Right ventricle myocardium superior (tissue), 1 donor: ENCODE measurements around the gene TGFA. TPM values are rescaled to one million over a fixed set of nuclear protein-coding genes. Genes with fewer than 3 reads are reported as not detected.

Experiments used
- ATAC-seq: fragments of 200-7000 bp; cut with Tn5 transposase; one replicate; pipeline ENCODE4 v1.9.1; 2020; ENCODE audit warnings: mild to moderate bottlenecking; ENCODE audit not compliant: poor library complexity
- DNase-seq: peaks from one replicate; pipeline ENCODE4 v3.0.0-alpha.2; 2020
- intact Hi-C: fragments of 100-400 bp; cut with DNase I; formaldehyde crosslinking; loops from one replicate; pipeline ENCODE4 v1.11.2; 2022
- total RNA-seq: library from RNA; stranded (reverse); fragmentation: NEBNext Ultra II Directional; extraction: Animal tissue kit (Norgen Biotek cat#: 25700); gene quantifications from one replicate; pipeline ENCODE4 v1.2.1, GENCODE V29; 2021
- donor health status: DM: no; HTN: yes; CAD: no; lungs with severe emphysema.

The TGFA gene
- total RNA-seq, 1 donor from 2014 or later: 2.1 TPM

- intact Hi-C loops: no loop called here
- no peak for DNase-seq
- ATAC-seq: no peak
These were observed 98.6 kb downstream of the TGFA start for GRCh38 chr2:70454936-70455544.

GRCh38 chr2:70450641-70451250 is 102.9 kb downstream of the TGFA start:
- ATAC-seq (no peak), DNase-seq (no peak)
- intact Hi-C loops: no loop called here

- intact Hi-C loops: no loop called here
- no peak for ATAC-seq
- DNase-seq: no peak
These were observed 105.6 kb downstream of the TGFA start for GRCh38 chr2:70448041-70448440.

- ATAC-seq: no peak
- no peak for DNase-seq
- intact Hi-C loops: no loop called here
These were observed 109.9 kb downstream of the TGFA start for GRCh38 chr2:70443726-70444125.

GRCh38 chr2:70443078-70443465 is 110.6 kb downstream of the TGFA start:
- ATAC-seq (no peak), DNase-seq (no peak)
- intact Hi-C loops: no loop called here

- no peak for ATAC-seq
- no peak for DNase-seq
- intact Hi-C loops: no loop called here
These were observed 111.1 kb downstream of the TGFA start for GRCh38 chr2:70442301-70443077.

- intact Hi-C loops: no loop called here
- no peak for ATAC-seq
- no peak for DNase-seq
These were observed 113.0 kb downstream of the TGFA start for GRCh38 chr2:70440621-70441020.

- intact Hi-C loops: no loop called here
- no peak for DNase-seq
- ATAC-seq: no peak
These were observed 118.5 kb downstream of the TGFA start for GRCh38 chr2:70435138-70435537.

GRCh38 chr2:70433315-70433714 is 120.3 kb downstream of the TGFA start:
- DNase-seq (no peak), ATAC-seq (no peak)
- intact Hi-C loops: no loop called here

GRCh38 chr2:70431716-70432347 is 121.8 kb downstream of the TGFA start:
- intact Hi-C loops: no loop called here
- DNase-seq (no peak), ATAC-seq (no peak)

- no peak for ATAC-seq
- intact Hi-C loops: no loop called here
- DNase-seq: no peak
These were observed 127.3 kb downstream of the TGFA start for GRCh38 chr2:70426341-70426740.

GRCh38 chr2:70425682-70426301 is 127.8 kb downstream of the TGFA start:
- ATAC-seq: no peak
- intact Hi-C loops: no loop called here
- no peak for DNase-seq

- ATAC-seq (no peak), DNase-seq (no peak)
- intact Hi-C loops: no loop called here
These were observed 132.9 kb downstream of the TGFA start for GRCh38 chr2:70420740-70421139.

GRCh38 chr2:70420143-70420542 is 133.5 kb downstream of the TGFA start:
- intact Hi-C loops: no loop called here
- ATAC-seq (no peak), DNase-seq (no peak)

GRCh38 chr2:70418514-70418913 is 135.1 kb downstream of the TGFA start:
- ATAC-seq (no peak), DNase-seq (no peak)
- intact Hi-C loops: no loop called here

GRCh38 chr2:70417011-70417410 is 136.6 kb downstream of the TGFA start:
- ATAC-seq: no peak
- intact Hi-C loops: no loop called here
- DNase-seq: no peak

GRCh38 chr2:70412294-70413070 is 141.1 kb downstream of the TGFA start:
- ATAC-seq: no peak
- intact Hi-C loops: no loop called here
- DNase-seq: no peak

GRCh38 chr2:70411483-70412125 is 142.0 kb downstream of the TGFA start:
- no peak for DNase-seq
- no peak for ATAC-seq
- intact Hi-C loops: no loop called here
